EH (cell line): ENCODE measurements around the gene AMN1.
"Not testable (repeated sequence)": the region's sequence is repeated elsewhere in the genome, so short reads cannot be mapped to it uniquely, and the experiment has no call there.

Experiments used
- DNase-seq: peaks from one replicate; pipeline ENCODE4 v3.0.0-alpha.2; 2015; ENCODE audit warnings: low read depth

Gene AMN1

GRCh38 chr12:31733549-31734432 is 5.0 kb upstream of the AMN1 start:
- DNase-seq, result peak; percentile 82

GRCh38 chr12:31732926-31733548 is 4.2 kb upstream of the AMN1 start:
- peak; percentile 83 for DNase-seq

- not testable (repeated sequence) for DNase-seq
Measured at GRCh38 chr12:31731203-31731602, 2.4 kb upstream of the AMN1 start.

GRCh38 chr12:31729705-31730104 is 884 bp upstream of the AMN1 start:
- no peak for DNase-seq

GRCh38 chr12:31728289-31728916 is 418 bp downstream of the AMN1 start:
- DNase-seq, result no peak

GRCh38 chr12:31727192-31727591 is 1.6 kb downstream of the AMN1 start:
- DNase-seq, result no peak

- no peak for DNase-seq
Measured at GRCh38 chr12:31726575-31726974, 2.2 kb downstream of the AMN1 start.

GRCh38 chr12:31724557-31724956 is 4.3 kb downstream of the AMN1 start:
- no peak for DNase-seq

- no peak for DNase-seq
Measured at GRCh38 chr12:31722580-31722979, 6.2 kb downstream of the AMN1 start.

GRCh38 chr12:31718542-31719198 is 10.2 kb downstream of the AMN1 start:
- not testable (repeated sequence) for DNase-seq

- not testable (repeated sequence) for DNase-seq
Measured at GRCh38 chr12:31716998-31717397, 11.8 kb downstream of the AMN1 start.

- DNase-seq, result no peak
Measured at GRCh38 chr12:31715283-31715825, 13.5 kb downstream of the AMN1 start.

- DNase-seq, result no peak
Measured at GRCh38 chr12:31714406-31715271, 14.2 kb downstream of the AMN1 start.

GRCh38 chr12:31712877-31713276 is 15.9 kb downstream of the AMN1 start:
- no peak for DNase-seq

- DNase-seq, result no peak
Measured at GRCh38 chr12:31710021-31710818, 18.6 kb downstream of the AMN1 start.

GRCh38 chr12:31708118-31708517 is 20.7 kb downstream of the AMN1 start:
- DNase-seq, result not testable (repeated sequence)

GRCh38 chr12:31705621-31706020 is 23.2 kb downstream of the AMN1 start:
- DNase-seq, result no peak

GRCh38 chr12:31702047-31702446 is 26.8 kb downstream of the AMN1 start:
- DNase-seq, result peak; percentile 29

GRCh38 chr12:31689921-31690320 is 38.9 kb downstream of the AMN1 start:
- DNase-seq, result not testable (repeated sequence)

GRCh38 chr12:31687101-31687527 is 41.7 kb downstream of the AMN1 start:
- DNase-seq, result no peak
